ENCODE measurements around the gene GUCD1.

DNA sequence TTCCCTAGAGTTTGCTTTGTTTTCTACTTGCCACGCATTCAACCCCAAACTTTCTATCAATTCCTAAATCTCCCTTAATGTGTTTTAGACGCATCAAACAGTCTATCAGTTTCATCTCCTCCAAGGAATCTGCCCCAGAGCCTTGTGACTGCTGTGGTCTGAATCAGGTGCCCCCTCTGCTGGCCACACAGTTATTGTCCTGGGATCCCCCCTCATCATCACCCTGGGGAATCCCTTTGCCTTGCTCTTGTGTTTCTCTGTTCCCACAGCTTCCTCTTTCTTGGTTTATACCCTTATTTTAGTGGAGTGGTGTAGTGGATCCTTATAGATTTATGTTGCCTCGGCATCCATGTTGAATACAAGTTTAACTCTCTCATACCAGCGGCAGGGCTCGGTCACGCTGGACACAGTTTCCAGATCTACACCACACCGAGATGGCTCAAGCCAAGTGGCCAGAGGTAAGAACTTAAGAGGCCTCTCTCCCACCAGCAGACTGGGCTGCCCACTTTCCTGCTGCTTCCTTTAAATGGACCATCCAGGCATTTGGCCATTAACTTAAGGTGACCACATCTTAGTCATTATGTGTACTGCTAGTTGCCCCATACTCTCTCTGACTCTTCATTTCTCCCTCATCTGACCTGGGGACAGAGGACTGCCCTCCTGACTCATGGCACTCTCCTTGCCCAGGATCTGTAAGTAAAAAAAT lies 51.6 kb downstream of the GUCD1 start:
- TF ChIP-seq EP300 (IDR thresholded peaks at IDR 0.05; ENCODE audit: borderline replicate concordance in 1 of 2, control insufficient read depth in 1 of 2, low read depth in 2 of 2, low read length in 2 of 2) = peak; percentile 47 to 57; a peak in 1 of 4 replicates
- no peak for TF ChIP-seq FOS (IDR thresholded peaks at IDR 0.05; ENCODE audit: borderline replicate concordance, extremely low read depth, insufficient read length)
- TF ChIP-seq EZH2 (IDR thresholded peaks at IDR 0.05; ENCODE audit: borderline replicate concordance, control insufficient read depth, low read depth, low read length) = no peak

Data from GM12878 (cell line).